Measurements from ENCODE around the gene TLE5. TPM values are rescaled to one million over a fixed set of nuclear protein-coding genes. Genes with fewer than 3 reads are reported as not detected.

TLE5 gene
- polyA plus RNA-seq, 2 of the 4 experiments (the other 2 are of a cell fraction): 171 to 216 TPM

DNA sequence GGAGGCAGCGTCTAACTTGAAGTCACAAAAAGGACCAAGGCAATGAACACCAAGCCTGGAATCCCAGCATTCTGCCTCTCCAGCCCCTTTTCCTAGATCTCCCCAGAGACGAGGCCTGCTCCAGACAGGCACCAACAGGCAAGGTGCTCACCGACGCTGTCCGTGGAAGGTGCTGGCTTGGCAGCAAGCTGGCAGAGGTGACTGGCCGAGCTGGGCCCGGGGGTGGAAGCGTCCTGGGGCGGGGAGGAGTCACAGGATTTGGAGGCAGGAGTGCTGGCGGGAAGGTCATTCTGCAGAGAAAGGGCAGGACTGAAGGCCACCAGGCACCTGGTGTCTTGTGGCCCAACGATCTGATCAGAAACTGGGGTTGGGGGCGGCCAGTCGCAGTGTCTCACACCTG, 51.4 kb downstream of the TLE5 start:
- no peak for FAIRE-seq
- no peak for ATAC-seq
- H3K4me2 ChIP-seq: no peak overlapping the region
- ChIA-PET CTCF (interaction anchor here (1.3 kb wide), 1 partner anchor 25 kb away, joined by 5 read pairs; no protein-coding TSS in a partner anchor), POLR2A (no interaction called here)
- WGBS (ENCODE audit: missing lambda C conversion rate): 78% methylated on average over 5 of the region's 13 CpGs
- TF ChIP-seq TP53 (CRISPR knock-in tag; IDR thresholded peaks at IDR 0.05) (no peak), CHD2 (IDR thresholded peaks at IDR 0.05; ENCODE audit: low read length, partially characterized antibody) (no peak), EHF (CRISPR knock-in tag; IDR thresholded peaks at IDR 0.05) (no peak), RCOR1 (IDR thresholded peaks at IDR 0.05; ENCODE audit: low read depth, low read length) (no peak), JUNB (IDR thresholded peaks at IDR 0.05) (no peak), GATA3 (IDR thresholded peaks at IDR 0.05; ENCODE audit: borderline replicate concordance) (no peak), RAD21 (conservative IDR thresholded peaks at IDR 0.05 in 1 of 2, IDR thresholded peaks at IDR 0.05 in 1 of 2) (no peak), HOXB13 (CRISPR knock-in tag; IDR thresholded peaks at IDR 0.05; ENCODE audit: low read depth) (no peak), NPAS2 (CRISPR knock-in tag; IDR thresholded peaks at IDR 0.05; ENCODE audit: borderline replicate concordance) (no peak), JUN (IDR thresholded peaks at IDR 0.05) (no peak), CHD4 (IDR thresholded peaks at IDR 0.05; ENCODE audit: borderline replicate concordance) (no peak), MAFK (IDR thresholded peaks at IDR 0.05; ENCODE audit: partially characterized antibody) (no peak), KDM5A (IDR thresholded peaks at IDR 0.05) (no peak), FOXS1 (CRISPR knock-in tag; IDR thresholded peaks at IDR 0.05) (no peak), ZC3H11A (IDR thresholded peaks at IDR 0.05) (no peak), EP300 (IDR thresholded peaks at IDR 0.05) (no peak), PHF8 (IDR thresholded peaks at IDR 0.05; ENCODE audit: borderline replicate concordance, low read depth) (no peak)
- TF ChIP-seq, protein P1, sequence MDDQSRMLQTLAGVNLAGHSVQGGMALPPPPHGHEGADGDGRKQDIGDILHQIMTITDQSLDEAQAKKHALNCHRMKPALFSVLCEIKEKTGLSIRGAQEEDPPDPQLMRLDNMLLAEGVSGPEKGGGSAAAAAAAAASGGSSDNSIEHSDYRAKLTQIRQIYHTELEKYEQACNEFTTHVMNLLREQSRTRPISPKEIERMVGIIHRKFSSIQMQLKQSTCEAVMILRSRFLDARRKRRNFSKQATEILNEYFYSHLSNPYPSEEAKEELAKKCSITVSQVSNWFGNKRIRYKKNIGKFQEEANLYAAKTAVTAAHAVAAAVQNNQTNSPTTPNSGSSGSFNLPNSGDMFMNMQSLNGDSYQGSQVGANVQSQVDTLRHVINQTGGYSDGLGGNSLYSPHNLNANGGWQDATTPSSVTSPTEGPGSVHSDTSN (IDR thresholded peaks at IDR 0.05): no peak
- TF ChIP-seq, protein P2, sequence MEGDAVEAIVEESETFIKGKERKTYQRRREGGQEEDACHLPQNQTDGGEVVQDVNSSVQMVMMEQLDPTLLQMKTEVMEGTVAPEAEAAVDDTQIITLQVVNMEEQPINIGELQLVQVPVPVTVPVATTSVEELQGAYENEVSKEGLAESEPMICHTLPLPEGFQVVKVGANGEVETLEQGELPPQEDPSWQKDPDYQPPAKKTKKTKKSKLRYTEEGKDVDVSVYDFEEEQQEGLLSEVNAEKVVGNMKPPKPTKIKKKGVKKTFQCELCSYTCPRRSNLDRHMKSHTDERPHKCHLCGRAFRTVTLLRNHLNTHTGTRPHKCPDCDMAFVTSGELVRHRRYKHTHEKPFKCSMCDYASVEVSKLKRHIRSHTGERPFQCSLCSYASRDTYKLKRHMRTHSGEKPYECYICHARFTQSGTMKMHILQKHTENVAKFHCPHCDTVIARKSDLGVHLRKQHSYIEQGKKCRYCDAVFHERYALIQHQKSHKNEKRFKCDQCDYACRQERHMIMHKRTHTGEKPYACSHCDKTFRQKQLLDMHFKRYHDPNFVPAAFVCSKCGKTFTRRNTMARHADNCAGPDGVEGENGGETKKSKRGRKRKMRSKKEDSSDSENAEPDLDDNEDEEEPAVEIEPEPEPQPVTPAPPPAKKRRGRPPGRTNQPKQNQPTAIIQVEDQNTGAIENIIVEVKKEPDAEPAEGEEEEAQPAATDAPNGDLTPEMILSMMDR (IDR thresholded peaks at IDR 0.05): no peak
- no peaks in the 10 kb centered on the region for H3K9me3 ChIP-seq
- H3K4me1 ChIP-seq: no peaks in the 10 kb centered on the region
- DNase-seq (ENCODE audit: low read depth in 1 of 2, low spot score in 1 of 2): no peak
- H3K27ac ChIP-seq: no peak overlapping the region
- H3K4me3 ChIP-seq: no peak overlapping the region

DNA sequence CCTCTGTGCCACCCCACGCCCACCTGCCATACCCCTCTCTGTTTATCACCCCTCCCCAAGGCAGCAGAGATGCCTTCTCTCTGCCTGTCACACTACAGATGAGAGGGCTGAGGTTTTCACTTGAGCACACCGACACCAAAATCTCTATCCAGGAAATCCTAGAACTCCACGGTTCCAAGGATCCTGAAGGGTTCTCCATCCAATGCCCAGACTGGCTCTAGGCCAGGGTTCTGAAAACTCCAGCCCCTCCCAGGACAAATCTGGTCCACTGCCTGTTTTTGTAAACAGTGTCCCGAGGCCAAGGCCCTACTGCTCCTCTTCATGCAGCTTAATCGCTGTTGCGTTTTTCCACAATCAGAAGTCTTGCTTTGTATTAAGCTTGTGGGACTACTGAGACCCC, 53.3 kb downstream of the TLE5 start:
- Histone ChIP-seq H3K4me2 (no peak overlapping the region), H3K4me3 (no peak overlapping the region), H3K27ac (no peak overlapping the region), H3K4me1 (no peaks in the 10 kb centered on the region), H3K9me3 (no peaks in the 10 kb centered on the region)
- ChIA-PET CTCF (no interaction called here), POLR2A (no interaction called here)
- no peak for FAIRE-seq
- 59% methylated on average over 6 of the region's 6 CpGs for WGBS (ENCODE audit: missing lambda C conversion rate)
- ATAC-seq: no peak
- no peak for DNase-seq (ENCODE audit: low read depth in 1 of 2, low spot score in 1 of 2)
- no peak for TF ChIP-seq MAZ (IDR thresholded peaks at IDR 0.05; ENCODE audit: borderline replicate concordance, low read depth, low read length)
- TF ChIP-seq MYC (IDR thresholded peaks at IDR 0.05; ENCODE audit: borderline replicate concordance, low read length): no peak
- TF ChIP-seq, protein P1 (IDR thresholded peaks at IDR 0.05): no peak
- TF ChIP-seq SREBF2 (IDR thresholded peaks at IDR 0.05): no peak
- TF ChIP-seq RCOR1 (IDR thresholded peaks at IDR 0.05; ENCODE audit: low read depth, low read length): no peak
- TF ChIP-seq REST (IDR thresholded peaks at IDR 0.05): no peak
- no peak for TF ChIP-seq NPAS2 (CRISPR knock-in tag; IDR thresholded peaks at IDR 0.05; ENCODE audit: borderline replicate concordance)
- TF ChIP-seq CEBPB (IDR thresholded peaks at IDR 0.05): no peak
- no peak for TF ChIP-seq JUN (IDR thresholded peaks at IDR 0.05)
- no peak for TF ChIP-seq ZSCAN20 (CRISPR knock-in tag; IDR thresholded peaks at IDR 0.05)
- TF ChIP-seq, protein P2 (IDR thresholded peaks at IDR 0.05): no peak
- no peak for TF ChIP-seq CHD4 (IDR thresholded peaks at IDR 0.05; ENCODE audit: borderline replicate concordance)
- no peak for TF ChIP-seq EP300 (IDR thresholded peaks at IDR 0.05)
- no peak for TF ChIP-seq CHD2 (IDR thresholded peaks at IDR 0.05; ENCODE audit: low read length, partially characterized antibody)
- TF ChIP-seq GATA3 (IDR thresholded peaks at IDR 0.05; ENCODE audit: borderline replicate concordance): no peak
- TF ChIP-seq EHMT2 (IDR thresholded peaks at IDR 0.05; ENCODE audit: low read depth): no peak
- TF ChIP-seq NR3C1 (IDR thresholded peaks at IDR 0.05): no peak
